Dermis microvascular lymphatic vessel endothelial cell (primary cell): ENCODE measurements around the gene PLA2G4A. TPM values are rescaled to one million over a fixed set of nuclear protein-coding genes. Genes with fewer than 3 reads are reported as not detected.

ENCODE experiments used
- DNase-seq, 2 donors: peaks; one replicate each; pipeline versions ENCODE4 v3.0.0 to v3.0.0-alpha.2; 2010; ENCODE audit warnings: low read depth in 2 of 2
- total RNA-seq: library from RNA; depleted of rRNA; stranded (reverse); fragments of >200 nt; gene quantifications from 2 replicates; pipeline ENCODE4 v1.2.1, GENCODE V29; 2014

The PLA2G4A gene
- total RNA-seq, 1 donor from 2014 or later, result 16.2 TPM

- no peak for DNase-seq
Observed at GRCh38 chr1:187013582-187014200, 184.9 kb downstream of the PLA2G4A start.

GRCh38 chr1:187018291-187018690 lies 189.5 kb downstream of the PLA2G4A start:
- no peak for DNase-seq

- no peak for DNase-seq
Observed at GRCh38 chr1:187027253-187027652, 198.5 kb downstream of the PLA2G4A start.

GRCh38 chr1:187032316-187032981 lies 203.7 kb downstream of the PLA2G4A start:
- DNase-seq, result no peak

GRCh38 chr1:187032982-187033692 lies 204.4 kb downstream of the PLA2G4A start:
- DNase-seq, result peak; percentile 71 to 82

- no peak for DNase-seq
Observed at GRCh38 chr1:187033693-187034390, 205.1 kb downstream of the PLA2G4A start.

- DNase-seq, result no peak
Observed at GRCh38 chr1:187034501-187034900, 205.8 kb downstream of the PLA2G4A start.

GRCh38 chr1:187037973-187038553 lies 209.3 kb downstream of the PLA2G4A start:
- no peak for DNase-seq

Other genes with a start within 250 kb of the PLA2G4A start
- gene PTGS2, start 148.5 kb upstream of the PLA2G4A start, total RNA-seq, result 2.2 and 19.5 TPM in 2 replicates